ENCODE results near the gene OPN5.
A peak's percentile ranks its signal among the peaks of the same experiment; 100 is the strongest.

The OPN5 gene

DNA sequence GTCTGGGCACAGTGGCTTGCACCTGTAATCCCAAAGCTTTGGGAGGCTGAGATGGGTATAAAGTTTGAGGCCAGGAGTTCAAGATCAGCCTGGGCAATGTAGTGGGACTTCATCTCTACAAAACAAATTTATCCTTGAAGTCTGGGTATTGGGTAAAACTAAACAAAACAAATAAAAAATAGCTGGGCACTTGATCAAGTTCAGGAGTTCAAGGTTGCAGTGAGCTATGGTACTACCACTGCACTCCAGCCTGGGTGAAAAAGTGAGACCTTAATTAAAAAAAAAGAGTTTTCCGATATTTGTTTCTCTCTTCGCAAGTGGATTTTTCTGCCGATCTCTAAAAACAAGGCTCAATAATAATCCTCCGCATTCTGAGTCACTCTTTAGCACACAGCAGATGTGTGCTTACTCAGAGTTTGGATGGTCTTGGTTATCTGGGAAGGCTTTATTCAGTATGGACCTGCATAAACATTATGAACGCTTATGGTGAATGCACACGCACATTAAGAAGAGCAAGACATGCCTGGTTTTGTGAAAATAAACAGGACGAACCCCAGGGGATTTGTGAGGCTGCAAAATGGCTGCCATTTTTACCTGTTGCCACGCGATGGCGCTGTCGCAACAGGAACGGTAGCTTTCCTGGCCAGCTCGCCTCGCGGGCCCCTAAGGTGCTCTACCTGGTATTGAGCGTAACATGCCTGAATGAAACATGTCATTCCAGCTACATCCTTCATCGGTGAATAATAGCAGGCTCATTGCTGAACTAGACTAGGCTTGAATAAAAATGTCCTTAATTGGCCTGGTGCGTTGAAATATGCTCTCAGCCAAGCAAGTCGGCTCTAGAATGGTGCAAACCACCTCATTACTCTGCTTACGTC is 6.0 kb downstream of the OPN5 start:
- DNase-seq = peak in 35 of 56 donors; percentile 3 to 62 (median 17)

DNA sequence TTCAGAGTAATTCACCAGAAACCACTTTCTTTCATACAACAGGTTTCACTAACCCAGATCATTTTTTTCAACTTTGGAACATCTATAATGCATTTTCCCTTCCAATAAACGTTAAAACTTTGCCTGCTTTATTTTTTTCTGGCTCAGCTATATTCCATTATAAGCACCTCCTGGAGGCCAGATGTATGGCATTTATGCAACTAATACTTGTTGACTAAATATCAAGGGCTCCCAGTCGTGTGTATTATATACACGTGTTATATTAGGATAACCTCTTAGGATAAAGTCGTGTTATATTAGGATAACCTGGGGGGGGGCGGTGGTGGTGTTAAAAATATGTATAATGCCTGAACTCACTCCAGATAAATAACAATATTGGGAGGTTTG is 6.7 kb downstream of the OPN5 start:
- no peak for DNase-seq

DNA sequence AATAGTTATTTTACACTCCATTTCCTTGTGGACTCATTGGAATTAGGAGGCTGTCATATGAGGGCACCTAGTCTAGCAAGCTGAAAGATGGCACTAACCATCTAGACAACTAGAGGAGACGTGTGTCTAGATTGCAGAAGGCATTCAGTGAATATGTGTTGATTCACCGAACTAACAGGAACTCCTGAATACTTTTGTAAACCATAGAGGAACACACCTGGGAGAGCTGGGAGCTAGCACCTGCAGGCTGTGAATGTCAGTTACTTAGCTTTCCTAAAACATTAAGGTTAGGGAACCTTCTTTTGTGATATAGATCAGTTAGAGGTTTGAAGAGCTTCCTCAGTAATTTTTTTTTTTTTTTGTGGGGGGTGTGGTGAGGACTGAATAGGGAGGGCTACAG is 7.7 kb downstream of the OPN5 start:
- DNase-seq = no peak

DNA sequence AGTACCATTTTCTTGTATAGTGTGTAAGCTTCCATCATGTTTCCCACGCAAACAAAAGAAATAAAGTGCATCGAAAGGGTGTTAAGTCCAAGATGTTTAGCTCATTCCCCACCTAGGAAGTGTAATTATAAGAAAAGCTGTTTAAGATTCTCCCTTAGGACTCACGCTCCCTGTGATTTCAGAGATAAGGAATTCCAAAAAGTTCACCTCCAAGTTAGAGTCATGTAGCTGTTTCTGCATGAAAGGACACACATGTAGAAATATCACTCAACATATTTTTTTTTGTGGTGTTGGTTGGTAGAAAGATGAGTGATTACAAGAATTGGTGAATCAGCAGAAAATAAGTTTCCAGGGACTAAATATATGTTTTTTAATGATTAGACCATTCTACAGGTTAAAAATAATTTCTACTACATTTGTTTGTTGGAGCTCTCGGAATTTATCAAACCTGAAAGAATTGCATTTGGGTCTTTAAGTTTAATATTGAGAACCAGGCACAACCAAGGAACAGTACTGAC is 10.4 kb downstream of the OPN5 start:
- DNase-seq = no peak

DNA sequence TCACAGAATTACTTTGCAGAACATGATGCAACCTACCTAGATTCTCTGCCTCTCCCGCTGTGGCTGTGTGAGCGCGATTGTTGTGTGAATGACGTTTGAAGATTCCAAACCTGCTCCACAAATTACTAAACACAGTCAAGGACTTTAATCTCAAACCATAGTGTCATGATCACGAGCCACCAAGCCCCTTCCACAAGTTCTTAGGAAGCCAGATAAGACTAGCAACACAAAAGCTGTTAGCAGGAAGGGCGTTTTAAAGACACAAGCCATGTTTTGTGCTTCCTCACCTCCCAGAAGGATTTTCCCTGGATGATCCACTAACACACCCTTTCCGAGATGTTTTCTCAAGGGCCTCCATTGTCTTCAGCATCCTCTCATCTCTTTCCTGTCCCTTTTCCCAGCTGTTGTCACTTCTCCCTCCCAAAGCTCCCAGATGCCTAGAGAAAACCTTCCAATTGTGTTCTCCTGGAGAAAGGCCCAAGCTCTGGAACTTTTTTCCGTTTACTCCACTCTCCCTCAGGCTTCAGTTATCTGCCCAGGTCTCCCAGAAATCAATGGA is 12.8 kb downstream of the OPN5 start:
- DNase-seq = no peak

DNA sequence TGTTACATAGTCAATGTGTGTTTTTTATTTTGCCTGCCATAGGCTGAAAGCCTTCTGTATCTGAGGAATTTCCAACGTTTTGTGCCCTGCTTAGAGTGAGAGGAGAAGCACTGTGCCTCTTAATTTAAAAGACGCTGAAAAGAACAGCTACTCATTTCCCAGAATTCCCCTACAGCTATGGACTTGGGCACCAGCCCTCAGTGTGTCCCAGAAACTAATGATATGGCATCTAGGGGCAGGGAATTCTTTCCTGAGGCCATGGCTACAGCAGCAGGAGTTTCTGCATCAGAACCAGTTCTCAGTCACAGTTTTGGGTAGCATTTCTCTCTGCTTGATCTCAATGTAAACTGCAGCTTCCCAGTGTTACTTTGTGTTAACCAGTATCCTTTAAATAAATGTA is 20.2 kb downstream of the OPN5 start:
- no peak for DNase-seq

DNA sequence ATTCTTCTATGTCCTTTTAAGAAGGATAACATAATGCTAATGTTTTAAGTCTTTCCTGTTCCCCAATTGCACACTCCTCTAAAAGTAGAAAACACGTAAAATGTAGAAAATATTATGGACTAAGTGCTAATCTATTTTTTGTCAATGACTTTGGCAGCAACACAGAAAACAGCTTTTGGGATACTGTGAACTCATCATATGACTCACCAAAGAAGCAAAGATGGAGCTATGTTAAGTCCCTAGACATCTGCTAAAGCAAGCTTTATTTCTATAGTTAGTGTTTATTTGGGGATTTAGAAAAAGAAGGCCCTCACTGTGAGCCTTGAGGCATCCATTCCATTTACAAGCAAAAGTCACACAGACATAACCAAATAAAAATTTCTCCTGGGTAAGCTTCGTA is 23.0 kb downstream of the OPN5 start:
- DNase-seq = no peak

DNA sequence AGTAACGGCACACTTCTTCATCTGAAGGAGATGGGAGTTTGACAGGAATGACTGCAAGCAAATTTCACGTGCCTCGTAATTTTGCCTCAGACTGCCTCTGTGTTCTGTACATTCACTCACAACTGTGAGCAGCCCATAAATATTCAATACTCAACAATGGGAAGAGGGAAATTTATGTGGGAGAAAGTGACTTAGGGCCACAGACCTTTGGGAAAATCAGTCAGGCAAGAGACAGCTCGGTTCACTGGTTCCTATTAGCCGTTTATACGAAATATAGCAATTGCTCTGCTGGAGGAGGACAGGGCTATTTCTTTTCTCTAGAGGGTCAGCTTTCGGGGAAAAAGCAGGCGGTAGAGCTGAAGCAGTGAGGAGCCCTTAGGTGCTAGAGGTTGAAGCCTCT is 28.0 kb downstream of the OPN5 start:
- DNase-seq = no peak

DNA sequence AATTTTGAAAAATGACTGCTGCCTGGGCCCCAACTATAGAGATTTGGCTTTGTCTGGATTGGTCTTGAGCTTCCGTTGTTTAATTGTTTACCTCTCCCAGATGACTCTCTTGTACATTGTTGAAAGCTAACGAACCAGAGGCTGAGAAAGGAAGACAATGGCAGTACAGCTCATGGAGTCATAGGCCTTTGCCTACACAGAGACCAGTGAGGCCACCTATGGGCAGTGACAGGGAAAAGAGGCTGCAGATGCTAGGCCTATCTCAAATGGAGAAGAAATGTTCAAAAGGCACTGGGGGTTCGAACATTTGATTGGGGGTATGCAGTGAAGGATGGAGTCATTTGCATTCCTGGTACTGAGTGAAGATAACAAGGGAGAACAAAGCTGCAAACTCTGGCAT is 29.1 kb downstream of the OPN5 start:
- no peak for DNase-seq

DNA sequence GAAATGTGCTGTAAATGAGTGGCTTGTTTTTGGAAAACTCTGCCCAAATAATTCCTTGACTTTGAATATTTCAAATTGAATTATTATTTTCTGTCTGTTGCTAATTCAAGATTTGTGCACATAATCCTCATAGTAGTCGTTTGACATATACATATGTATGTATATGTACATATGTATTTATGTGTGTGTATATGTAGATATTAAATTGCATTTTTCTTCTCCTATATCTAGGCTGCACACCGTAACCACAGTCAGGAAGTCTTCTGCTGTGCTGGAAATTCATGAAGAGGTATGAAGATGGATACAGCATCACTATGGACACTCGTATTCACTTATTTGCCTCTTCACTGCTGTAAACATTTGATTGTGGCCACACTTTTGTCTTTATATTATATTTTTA is 29.6 kb downstream of the OPN5 start:
- no peak for DNase-seq

DNA sequence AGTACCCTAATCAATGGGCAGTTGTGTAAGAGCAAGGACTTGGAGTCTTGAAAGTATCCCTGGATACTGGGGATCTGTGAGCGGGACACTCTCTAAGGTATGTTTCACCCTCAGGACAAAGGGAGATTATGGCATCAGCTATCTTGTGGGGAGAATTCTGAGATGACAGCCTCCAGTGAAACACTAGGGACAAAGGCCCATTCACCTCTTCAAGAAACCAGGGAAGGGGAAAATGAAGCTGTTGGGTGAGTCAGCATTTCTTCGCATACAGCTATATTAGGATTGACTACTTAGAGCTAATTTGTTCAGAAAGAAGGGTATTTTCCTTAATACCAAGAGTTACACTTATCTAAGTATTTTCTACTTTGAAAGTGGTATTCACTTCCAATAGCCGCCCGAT is 35.9 kb downstream of the OPN5 start:
- DNase-seq = no peak

DNA sequence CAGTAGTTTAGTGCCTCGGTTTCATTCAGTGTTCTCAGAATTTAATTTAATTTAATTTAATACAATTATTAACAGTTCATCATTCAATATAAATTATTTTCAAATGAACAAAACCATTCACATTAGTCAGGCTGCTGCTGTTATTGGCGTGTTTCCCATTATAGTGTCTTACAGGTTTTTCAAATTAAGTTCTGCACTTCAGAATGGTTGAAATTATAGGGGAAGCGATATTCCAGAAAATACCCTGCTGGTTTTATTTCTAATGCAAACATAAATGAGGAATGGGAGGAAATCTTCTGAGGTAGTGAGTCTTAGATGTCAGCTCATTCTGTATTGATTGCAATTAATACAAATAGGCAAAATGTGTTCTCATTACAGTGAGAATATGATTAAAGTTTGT is 37.6 kb downstream of the OPN5 start:
- DNase-seq = no peak

DNA sequence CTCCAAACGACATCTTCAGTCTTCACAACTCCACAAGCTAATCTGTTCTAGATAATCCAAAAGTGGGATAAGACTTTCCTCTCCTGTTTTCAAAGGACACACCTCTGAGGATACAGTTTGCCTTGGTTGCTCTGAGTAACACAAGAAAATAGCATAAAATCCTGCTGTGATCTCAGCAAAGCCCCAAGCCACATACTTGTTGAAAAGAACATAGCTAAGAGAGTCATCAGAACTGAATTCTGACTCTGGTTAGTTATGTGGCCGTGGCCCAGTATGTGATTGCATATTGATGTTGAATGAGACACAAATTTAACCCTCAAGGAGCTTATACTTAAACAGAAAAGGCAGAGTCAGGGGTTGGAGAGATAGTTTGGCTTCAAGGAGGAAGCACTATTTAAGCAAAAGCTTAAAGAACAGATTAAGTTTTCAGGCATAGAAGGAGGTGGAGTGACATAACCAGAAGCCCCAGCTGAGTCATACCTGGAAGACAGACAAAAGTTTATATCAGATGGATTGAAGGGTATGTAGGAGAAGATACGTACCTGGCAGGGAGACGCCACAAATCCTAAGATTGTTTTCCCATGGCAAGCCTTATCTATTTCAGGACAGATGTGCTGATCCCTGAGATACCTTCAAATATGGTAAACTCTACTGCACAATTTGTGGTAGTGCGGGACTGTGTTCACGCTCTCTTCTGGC is 41.2 kb downstream of the OPN5 start:
- DNase-seq = no peak

DNA sequence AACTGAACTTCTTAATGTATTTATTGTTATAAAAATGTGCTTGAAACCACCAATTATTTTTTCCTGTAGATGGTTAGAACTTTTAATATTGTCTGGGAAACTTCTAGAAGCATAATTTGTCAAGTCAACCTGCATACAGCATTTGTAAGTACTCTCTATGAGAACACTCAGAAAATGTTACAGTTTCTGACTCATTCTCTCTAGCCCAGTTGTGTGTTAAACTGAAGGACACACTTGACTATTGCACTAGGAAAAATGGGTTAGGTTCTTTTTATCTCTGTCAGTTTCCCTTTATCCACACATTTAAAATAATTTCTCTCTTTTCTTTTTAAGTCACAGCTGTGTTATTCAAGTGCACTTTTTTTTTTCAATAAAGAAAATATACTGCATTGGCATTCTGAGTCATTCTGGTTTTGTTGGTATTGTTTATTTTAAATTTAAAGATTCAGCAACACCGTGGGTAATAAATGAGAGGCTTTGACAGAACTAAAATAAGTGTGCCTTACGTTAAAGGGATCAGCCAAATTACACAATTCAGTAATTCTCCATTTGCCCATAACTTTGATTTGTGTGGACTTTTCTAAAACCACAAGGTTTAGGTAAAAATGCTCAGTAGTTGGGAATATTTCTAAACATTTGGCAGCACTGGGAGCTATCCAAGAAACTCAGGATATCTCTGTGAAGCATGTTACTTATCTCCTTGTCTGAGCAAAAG is 50.7 kb downstream of the OPN5 start:
- no peak for DNase-seq

DNA sequence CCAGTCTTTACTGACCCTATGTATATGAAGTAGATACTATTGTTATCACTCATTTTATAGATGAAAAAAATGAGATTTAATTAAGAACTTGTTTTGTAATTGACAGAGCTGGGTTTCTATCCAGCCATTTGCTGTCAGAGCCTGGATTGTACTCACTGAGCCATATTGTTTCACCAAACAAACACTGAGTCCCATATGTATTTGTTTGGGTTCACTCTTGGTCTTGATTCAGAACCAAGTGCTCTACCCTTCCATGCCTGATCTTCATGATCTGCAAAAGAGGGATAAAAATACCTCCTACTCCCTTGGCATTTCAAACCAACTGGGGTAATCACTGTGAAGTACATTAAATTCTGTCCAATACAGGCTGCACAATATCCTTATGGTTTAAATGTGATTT is 52.4 kb downstream of the OPN5 start:
- no peak for DNase-seq

DNA sequence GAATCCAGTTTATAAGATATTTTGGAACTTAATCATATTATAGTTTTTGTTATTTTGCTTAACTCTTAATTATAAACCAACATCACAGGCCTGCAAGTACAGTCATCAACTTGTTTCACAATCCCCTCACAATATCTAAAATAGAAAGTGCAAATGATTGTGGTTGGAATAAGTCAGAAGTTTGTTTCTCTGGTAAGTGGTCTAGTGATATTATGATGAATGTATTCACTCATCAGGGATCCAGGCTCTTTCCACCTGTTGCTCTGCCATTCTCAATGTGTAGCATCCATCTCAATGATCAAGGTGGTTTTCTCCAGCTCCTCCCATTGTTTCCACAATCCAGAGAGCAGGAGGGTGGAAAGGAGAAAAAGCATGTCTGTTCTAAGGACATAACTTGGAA is 54.2 kb downstream of the OPN5 start:
- no peak for DNase-seq

DNA sequence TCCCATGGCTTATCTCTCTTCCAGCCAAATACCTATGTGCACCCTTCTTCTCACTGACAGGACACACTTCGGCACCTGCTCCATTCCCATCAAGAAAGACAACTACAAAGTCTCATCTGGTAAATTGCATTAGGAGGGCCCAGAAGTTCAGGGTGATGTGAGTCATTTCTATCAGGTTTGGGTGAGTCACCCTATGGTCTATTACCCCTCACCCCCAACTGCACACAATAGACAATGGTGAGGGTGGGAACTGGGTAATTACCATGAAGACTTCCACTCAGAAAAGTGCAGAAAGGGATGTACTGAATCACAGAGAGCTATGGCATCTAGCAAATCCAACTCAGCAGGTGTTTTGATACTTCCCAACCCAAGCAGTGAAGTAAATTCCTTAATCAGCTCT is 54.8 kb downstream of the OPN5 start:
- DNase-seq = no peak

DNA sequence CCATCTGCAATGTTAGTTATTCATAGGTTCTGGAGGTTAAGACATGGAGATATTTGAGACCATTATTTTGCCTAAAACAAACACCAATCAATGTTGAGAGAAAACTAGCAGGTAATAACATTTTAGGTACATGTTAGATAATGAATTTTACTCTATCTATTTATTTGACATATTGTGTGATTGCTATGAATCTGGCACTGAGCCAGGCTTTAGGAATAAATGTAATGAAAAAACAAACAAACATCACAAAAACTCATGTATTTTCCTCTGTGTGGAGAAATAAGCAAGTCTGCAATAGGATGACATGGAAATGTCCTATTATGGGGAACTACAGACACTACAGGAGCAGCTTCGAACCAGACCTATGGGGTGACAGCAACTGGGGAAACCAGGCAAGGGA is 57.8 kb downstream of the OPN5 start:
- no peak for DNase-seq

DNA sequence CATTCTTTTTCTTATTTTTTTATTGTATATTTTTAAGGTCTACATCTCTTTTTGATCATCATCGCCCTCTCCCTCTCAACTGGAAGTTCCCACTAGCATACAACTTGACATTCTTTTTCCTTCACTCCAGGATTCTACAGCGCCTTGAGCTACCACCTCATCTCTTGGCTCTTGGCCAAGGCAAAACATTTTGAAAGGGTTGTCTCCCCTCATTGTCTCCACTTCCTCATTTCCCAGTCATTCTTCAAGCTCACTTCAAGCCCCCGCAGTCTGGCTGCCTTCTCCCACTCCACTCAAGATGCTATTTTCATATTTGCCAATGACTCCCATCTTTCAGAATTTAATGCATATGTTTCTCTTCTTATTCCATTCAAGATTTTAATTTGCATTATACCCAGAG is 63.0 kb downstream of the OPN5 start:
- DNase-seq = no peak

DNA sequence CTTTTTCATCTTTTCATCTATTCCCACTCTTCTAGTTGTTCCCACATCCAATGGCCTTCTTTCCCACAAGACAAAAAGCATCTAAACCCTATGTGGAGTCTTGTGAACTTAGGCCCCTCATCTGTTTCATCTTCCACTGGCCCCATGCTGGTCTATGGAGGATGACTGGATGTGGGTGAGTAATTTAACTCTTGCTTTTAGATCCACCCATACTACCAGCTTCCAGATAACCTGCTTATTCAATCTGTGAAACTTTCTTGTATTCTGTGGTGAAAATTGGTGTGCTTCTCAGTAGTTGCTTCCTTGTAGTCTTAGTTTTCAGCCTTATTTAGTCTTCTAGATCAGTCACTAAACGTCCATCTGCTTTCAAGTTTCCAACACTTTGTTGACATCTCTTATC is 64.9 kb downstream of the OPN5 start:
- DNase-seq = no peak

DNA sequence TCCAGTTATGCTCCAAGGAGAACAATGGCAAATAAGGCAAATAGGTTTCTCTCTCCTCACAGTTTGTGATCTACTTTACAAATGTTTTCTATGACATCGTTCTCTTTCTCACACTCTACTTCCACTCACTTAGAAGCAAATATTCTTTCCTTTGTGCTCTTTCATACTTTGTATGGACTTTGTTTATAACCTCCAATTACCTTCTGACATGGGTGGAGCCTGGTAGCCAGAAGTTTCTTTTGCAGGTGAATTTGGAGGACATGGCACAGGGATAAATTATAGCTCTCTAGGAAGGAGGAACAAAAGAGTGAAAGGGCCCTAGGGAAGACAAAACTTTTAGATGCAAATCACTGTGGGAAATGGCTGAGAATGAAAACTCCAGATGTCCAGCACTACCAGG is 69.3 kb downstream of the OPN5 start:
- DNase-seq = no peak

DNA sequence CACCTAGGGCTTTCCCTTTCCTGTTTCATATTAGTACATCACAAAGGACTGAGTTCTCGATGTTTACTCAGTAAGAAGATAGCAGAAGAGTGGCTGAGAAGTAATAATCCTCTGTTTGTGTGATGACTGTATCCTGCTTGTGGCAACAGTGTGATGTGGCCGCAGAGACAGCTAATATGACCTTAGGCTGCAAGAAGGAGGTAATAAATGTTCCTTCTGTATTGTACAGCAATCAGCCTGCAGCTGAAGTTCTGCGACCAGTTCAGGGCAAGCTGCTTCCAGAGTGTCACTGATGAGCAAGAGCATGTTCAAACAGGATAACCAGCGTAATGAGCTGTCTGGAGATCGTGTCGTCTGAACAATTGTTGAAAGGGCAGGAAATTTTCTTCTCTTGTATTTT is 70.9 kb downstream of the OPN5 start:
- DNase-seq = no peak
